ENCODE data around the gene ZNF322.
"Not testable (repeated sequence)": the region's sequence is repeated elsewhere in the genome, so short reads cannot be mapped to it uniquely, and the experiment has no call there.

Gene ZNF322

GRCh38 chr6:26659042-26659999 is at the start of gene ZNF322:
TSS of gene ZNF322 (minus strand) at chr6:26659746. CDS start at chr6:26638553, 21,193 bp downstream.
- DNase-seq = peak; percentile 93
- Mint-ChIP-seq H3K27me3 (peaks cover 21% of the 10 kb centered on the region), H3K9me3 (peaks cover 4% of the 10 kb centered on the region), H3K36me3 (peaks cover 27% of the 10 kb centered on the region), H3K4me1 (peaks cover 16% of the 10 kb centered on the region), H3K4me3 (peak within 1 kb of the TSS; percentile 70), H3K27ac (peak within 1 kb of the TSS; percentile 46)
- CTCF ChIA-PET = no interaction called here

- H3K27ac Mint-ChIP-seq, DNase-seq, H3K4me1 Mint-ChIP-seq, H3K9me3 Mint-ChIP-seq, H3K4me3 Mint-ChIP-seq, H3K27me3 Mint-ChIP-seq, CTCF ChIA-PET, H3K36me3 Mint-ChIP-seq: not testable (repeated sequence)
These were observed 46.2 kb upstream of the ZNF322 start for GRCh38 chr6:26705780-26706179.

- H3K9me3 Mint-ChIP-seq, H3K4me3 Mint-ChIP-seq, CTCF ChIA-PET, H3K36me3 Mint-ChIP-seq, H3K4me1 Mint-ChIP-seq, H3K27me3 Mint-ChIP-seq, DNase-seq, H3K27ac Mint-ChIP-seq: not testable (repeated sequence)
These were observed 45.8 kb upstream of the ZNF322 start for GRCh38 chr6:26705352-26705751.

GRCh38 chr6:26701023-26701747 is 41.6 kb upstream of the ZNF322 start:
- not testable (repeated sequence) for H3K27me3 Mint-ChIP-seq

GRCh38 chr6:26697496-26697895 is 38.0 kb upstream of the ZNF322 start:
- not testable (repeated sequence) for H3K36me3 Mint-ChIP-seq, H3K4me1 Mint-ChIP-seq, H3K4me3 Mint-ChIP-seq

More at GRCh38 chr6:26701023-26701747, 41.6 kb upstream of the ZNF322 start:
- H3K4me1 Mint-ChIP-seq, H3K9me3 Mint-ChIP-seq, DNase-seq, H3K36me3 Mint-ChIP-seq, CTCF ChIA-PET, H3K27ac Mint-ChIP-seq, H3K4me3 Mint-ChIP-seq: not testable (repeated sequence)

GRCh38 chr6:26689324-26689947 is 29.9 kb upstream of the ZNF322 start:
- CTCF ChIA-PET, H3K4me1 Mint-ChIP-seq, DNase-seq, H3K36me3 Mint-ChIP-seq, H3K4me3 Mint-ChIP-seq, H3K27ac Mint-ChIP-seq, H3K27me3 Mint-ChIP-seq, H3K9me3 Mint-ChIP-seq: not testable (repeated sequence)

More at GRCh38 chr6:26697496-26697895, 38.0 kb upstream of the ZNF322 start:
- H3K27me3 Mint-ChIP-seq, H3K27ac Mint-ChIP-seq, H3K9me3 Mint-ChIP-seq, DNase-seq, CTCF ChIA-PET: not testable (repeated sequence)

- H3K36me3 Mint-ChIP-seq, H3K4me3 Mint-ChIP-seq, DNase-seq, H3K9me3 Mint-ChIP-seq, CTCF ChIA-PET, H3K27ac Mint-ChIP-seq, H3K4me1 Mint-ChIP-seq, H3K27me3 Mint-ChIP-seq: not testable (repeated sequence)
These were observed 23.0 kb upstream of the ZNF322 start for GRCh38 chr6:26682435-26683042.

GRCh38 chr6:26673287-26673686 is 13.7 kb upstream of the ZNF322 start:
- H3K9me3 Mint-ChIP-seq, H3K27ac Mint-ChIP-seq, H3K4me1 Mint-ChIP-seq, H3K36me3 Mint-ChIP-seq, H3K27me3 Mint-ChIP-seq, CTCF ChIA-PET, H3K4me3 Mint-ChIP-seq, DNase-seq: not testable (repeated sequence)

- H3K9me3 Mint-ChIP-seq, H3K36me3 Mint-ChIP-seq, H3K27me3 Mint-ChIP-seq, H3K4me3 Mint-ChIP-seq, H3K27ac Mint-ChIP-seq, H3K4me1 Mint-ChIP-seq, CTCF ChIA-PET, DNase-seq: not testable (repeated sequence)
These were observed 11.0 kb upstream of the ZNF322 start for GRCh38 chr6:26670558-26670957.

GRCh38 chr6:26670003-26670402 is 10.5 kb upstream of the ZNF322 start:
- H3K4me1 Mint-ChIP-seq, H3K27ac Mint-ChIP-seq, H3K36me3 Mint-ChIP-seq, DNase-seq, CTCF ChIA-PET, H3K4me3 Mint-ChIP-seq, H3K27me3 Mint-ChIP-seq, H3K9me3 Mint-ChIP-seq: not testable (repeated sequence)

GRCh38 chr6:26660000-26660361 is 435 bp upstream of the ZNF322 start:
- H3K36me3 Mint-ChIP-seq = peaks cover 23% of the 10 kb centered on the region
- H3K27ac Mint-ChIP-seq = peak overlapping the region; percentile 4
- peak; percentile 24 for DNase-seq
- CTCF ChIA-PET = no interaction called here
- H3K9me3 Mint-ChIP-seq = peaks cover 4% of the 10 kb centered on the region
- peaks cover 25% of the 10 kb centered on the region for H3K27me3 Mint-ChIP-seq
- peaks cover 16% of the 10 kb centered on the region for H3K4me1 Mint-ChIP-seq
- H3K4me3 Mint-ChIP-seq = peak overlapping the region; percentile 70

GRCh38 chr6:26657256-26657655 is 2.3 kb downstream of the ZNF322 start:
- Mint-ChIP-seq H3K9me3 (peaks cover 4% of the 10 kb centered on the region), H3K4me3 (no peak overlapping the region), H3K4me1 (peaks cover 16% of the 10 kb centered on the region), H3K27ac (no peak overlapping the region), H3K36me3 (peaks cover 41% of the 10 kb centered on the region), H3K27me3 (peaks cover 10% of the 10 kb centered on the region)
- CTCF ChIA-PET = no interaction called here
- DNase-seq = no peak

GRCh38 chr6:26653007-26653406 is 6.5 kb downstream of the ZNF322 start:
- no peaks in the 10 kb centered on the region for H3K27me3 Mint-ChIP-seq
- no peak overlapping the region for H3K4me3 Mint-ChIP-seq
- H3K4me1 Mint-ChIP-seq = peaks cover 3% of the 10 kb centered on the region
- CTCF ChIA-PET = no interaction called here
- H3K27ac Mint-ChIP-seq = no peak overlapping the region
- DNase-seq = no peak
- peaks cover 13% of the 10 kb centered on the region for H3K9me3 Mint-ChIP-seq
- peaks cover 58% of the 10 kb centered on the region for H3K36me3 Mint-ChIP-seq

- H3K4me3 Mint-ChIP-seq = no peak overlapping the region
- peaks cover 49% of the 10 kb centered on the region for H3K36me3 Mint-ChIP-seq
- no peak for DNase-seq
- peaks cover 12% of the 10 kb centered on the region for H3K9me3 Mint-ChIP-seq
- H3K27me3 Mint-ChIP-seq = no peaks in the 10 kb centered on the region
- no peak overlapping the region for H3K27ac Mint-ChIP-seq
- H3K4me1 Mint-ChIP-seq = no peaks in the 10 kb centered on the region
- CTCF ChIA-PET = no interaction called here
These were observed 8.3 kb downstream of the ZNF322 start for GRCh38 chr6:26651133-26651781.
